NCI-H345 (cell line): ENCODE data around the gene UQCRH.
"Not testable (repeated sequence)": the region's sequence is repeated elsewhere in the genome, so short reads cannot be mapped to it uniquely, and the experiment has no call there.

Experiments
- DNase-seq: peaks from one replicate; lab custom pipeline; 2025; lab: John Stamatoyannopoulos, UW

Gene UQCRH

DNA sequence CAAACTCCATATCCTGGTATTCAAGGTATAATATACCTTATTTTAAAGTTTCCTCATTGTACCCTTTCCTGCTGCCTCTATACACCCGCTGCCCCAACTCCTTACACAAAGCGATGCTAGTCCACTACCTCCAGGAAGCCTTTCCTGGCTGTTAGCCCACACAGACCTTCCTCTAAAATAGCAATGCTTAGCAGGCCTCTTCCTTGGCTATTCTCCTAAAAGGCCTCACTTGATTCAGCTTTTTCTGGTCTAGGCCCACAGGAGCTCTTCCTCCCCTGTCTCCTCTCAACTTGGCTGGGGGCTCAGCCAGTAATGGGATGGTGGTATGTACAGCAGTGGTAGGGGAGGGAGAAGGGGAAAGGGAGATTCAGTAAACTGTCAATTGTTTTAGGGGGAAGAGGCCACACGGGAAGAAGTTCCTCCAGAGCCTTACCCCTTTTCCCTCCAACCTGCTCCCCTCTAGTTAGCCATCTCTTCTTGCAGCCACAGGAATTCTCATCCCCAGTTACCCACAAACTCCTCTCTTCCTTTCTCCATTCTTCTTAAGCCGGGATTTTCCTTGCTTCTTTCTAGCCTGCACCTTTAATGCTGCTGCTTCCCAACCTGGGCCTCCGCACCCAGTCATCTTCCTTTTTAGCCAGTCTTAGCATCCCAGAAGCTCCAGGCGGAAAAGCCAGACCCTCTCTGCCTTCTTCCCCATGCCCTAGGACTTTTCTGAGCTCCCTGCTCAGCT lies 2.7 kb upstream of the UQCRH start:
- DNase-seq: no peak

DNA sequence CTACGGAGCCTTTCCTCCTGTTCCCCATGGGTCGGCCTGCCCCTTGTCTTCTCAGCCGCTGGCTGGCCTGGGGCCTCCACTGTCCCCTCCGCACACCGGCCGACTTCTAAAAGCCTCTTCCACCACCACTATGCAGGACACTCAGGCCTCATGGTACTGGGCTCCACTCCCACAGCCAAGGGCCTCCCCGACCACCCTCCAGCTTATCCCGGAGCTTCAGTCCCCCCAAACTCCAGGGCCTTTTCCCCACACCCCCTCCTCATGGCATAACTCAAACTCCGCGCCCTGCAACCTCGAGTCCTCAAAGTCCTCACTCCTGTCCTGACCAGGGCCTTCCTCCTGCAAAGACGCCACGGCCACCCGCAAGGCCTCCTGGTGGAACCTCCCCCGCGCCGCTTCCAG lies 2.1 kb upstream of the UQCRH start:
- DNase-seq: no peak

DNA sequence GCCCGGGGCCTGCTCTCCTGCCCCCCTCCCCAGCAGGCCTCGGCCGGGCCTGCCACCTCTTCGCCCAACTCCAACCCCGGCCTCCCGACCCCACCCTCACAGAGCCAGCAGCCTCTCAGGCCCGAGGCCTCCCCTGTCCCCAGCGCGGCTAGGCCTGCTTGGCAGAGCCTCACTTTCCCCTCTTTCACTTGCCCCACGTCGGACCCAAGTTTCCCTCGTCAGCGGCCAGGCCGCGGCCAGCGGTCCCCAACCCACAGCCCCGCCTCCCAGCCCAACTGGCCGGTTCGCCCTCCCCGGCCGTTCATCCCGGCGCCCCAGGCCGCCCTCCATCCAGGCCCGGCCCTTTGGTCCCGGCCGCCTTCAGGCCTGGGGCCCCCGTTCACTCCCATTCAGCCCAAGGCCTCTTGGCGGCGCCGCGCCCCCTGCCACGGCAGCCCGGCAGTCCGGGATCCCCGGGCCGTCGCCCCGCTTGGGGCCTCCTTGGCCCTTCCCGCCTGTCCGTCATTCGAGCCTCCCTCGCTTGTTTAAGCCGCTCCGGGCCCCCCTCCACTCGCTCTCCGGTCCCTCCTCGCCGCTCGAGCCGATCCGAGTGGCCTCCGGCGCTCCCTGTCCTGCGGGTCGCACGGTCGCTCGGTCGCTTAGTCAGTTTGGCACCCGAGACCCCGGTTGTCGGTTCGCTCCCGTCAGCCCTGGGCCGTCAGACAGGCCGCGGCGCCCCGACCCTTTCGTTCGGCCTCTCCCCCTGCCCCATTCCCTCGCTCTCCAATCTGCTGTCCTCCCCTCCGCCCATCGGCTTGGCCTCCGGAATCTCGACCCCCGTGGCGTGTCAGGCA lies 1.5 kb upstream of the UQCRH start:
- DNase-seq: peak; percentile 39

DNA sequence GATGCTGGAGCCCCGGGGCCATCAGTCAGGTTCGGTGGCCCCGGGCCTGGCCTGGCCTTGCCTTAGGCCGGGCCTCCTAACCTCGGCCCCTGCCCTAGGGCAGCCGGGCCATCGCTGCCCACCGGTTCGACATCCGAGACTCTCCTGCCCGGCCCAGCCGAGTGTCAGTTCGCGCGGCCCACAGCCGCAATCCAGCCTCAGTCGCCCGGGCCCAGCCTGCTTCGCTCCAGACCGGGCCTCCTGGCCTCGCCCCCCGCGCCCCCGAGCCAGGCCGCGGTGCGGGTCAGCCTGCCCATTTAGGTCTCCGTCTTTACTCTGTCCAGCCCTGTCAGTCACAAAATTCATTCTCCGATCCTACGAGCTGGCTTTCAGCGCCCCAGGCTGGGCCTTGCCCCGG lies 859 bp upstream of the UQCRH start:
- DNase-seq: peak; percentile 28

DNA sequence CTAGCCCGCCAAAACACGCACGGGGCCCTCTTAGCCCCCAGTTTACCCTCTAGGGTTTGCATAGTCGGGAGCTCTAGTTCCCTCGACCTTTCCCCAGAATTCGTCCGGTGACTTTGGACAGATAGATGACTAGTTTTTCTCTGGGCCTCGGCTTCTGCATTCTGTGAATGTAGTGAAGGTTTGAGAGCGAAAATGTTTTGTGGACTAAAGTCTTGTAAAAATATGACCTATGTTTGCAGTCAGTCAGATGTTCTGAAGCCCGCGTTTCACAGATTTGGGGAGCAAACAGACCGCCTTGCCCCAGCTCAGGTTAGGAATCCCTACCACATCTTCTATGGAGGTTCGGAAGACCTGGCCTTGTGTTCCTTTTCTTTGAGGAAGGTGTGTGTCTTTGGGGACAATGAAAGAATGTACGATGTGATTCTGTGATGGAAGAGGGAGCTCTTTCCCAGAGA lies 401 bp downstream of the UQCRH start:
- no peak for DNase-seq

DNA sequence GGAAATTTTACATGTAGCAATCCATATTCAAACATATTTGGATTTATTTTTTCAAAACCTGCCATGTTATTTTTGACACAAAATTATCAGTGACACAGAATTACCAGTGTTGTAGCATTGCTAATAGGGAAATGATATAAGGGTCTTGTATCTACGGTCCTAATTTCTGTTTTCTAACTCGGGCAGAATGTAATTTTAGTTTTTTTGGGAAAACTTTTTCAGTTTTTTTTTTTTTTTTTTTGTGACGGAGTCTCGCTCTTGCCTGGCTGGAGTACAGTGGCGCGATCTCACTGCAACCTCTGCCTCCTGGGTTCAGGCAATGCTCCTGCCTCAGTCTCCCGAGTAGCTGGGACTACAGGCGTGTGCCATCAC lies 2.6 kb downstream of the UQCRH start:
- DNase-seq: no peak

DNA sequence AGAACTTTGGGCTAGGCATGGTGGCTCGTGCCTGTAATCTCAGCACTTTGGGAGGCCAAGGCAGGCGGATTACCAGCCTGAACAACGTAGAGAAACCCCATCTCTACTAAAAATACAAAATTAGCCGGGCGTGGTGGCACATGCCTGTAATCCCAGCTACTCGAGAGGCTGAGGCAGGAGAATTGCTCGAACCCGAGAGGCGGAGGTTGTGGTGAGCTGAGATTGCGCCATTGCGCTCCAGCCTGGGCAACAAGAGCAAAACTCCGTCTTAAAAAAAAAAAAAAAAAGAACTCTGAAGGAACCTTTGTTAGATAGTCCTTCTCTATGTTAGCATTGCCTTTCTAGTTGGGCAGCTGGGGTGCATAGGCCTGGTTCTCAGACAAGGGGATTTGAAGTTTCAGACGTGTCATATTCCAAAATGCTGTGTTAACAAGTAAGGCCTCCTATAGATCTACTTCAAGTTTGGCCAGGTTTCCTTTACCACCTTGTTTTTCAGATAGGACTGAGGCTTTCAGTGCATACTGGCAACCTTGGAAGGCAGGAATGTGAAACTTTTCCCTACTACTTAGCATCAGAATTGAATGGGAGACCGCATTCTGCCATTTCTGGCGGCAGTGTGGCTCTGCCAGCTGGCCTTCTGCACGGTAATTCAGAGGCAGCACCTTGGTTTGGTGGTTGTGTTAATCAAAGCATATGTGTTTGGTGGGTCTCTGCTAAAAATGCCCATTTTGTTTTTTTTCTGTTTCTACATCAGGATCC lies 6.1 kb downstream of the UQCRH start:
- DNase-seq: no peak

DNA sequence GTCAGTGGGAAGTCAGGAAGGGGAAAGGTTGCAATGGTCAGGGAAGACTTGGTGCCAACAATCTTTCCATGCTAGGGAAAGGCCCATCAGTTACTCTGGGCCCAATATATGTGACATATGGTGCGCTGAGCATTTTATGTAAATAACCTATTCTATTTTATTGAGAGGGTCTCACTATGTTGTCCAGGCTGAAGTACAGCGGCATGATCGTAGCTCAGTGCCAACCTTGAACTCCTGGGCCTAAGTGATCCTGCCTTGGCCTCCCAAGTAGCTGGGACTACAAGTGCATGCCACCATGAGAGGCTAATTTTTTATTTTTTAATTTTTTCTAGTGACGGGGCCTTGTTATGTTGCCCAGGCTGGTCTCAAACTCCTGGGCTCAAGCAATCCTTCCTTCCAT lies 6.8 kb downstream of the UQCRH start:
- no peak for DNase-seq

DNA sequence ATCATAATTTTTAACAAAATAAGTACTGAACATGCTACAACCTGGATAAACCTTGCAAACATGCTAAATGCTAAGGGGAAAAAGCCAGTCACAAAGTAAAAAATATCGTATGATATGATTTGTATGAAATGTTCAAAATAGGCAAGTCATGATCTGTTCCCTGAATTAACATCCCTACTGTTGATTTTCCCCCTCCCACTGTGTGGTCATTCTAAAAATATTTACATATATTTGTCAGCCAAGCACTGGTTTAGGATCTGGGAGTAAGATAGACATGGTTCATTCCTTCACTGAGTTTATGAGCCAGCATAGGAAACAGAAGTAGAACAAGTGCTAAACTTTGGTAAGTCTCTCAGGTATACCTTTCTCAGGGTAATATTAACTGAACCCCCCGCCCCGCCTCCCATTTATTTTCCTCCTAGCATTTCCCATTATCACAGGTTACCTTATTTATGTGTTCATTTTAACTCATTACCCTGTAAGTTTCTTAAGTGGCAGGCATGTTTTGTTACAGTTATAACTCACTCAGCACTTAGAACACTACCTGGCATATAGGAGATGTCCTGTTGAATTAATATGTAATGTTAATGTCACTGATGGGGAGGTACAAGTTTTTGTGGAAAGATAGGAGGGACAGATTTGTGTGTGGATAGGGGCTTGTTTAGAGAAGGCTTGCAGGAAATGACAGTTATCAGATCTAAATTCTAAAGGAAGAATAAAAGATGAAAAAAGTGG lies 12.3 kb downstream of the UQCRH start:
- no peak for DNase-seq

DNA sequence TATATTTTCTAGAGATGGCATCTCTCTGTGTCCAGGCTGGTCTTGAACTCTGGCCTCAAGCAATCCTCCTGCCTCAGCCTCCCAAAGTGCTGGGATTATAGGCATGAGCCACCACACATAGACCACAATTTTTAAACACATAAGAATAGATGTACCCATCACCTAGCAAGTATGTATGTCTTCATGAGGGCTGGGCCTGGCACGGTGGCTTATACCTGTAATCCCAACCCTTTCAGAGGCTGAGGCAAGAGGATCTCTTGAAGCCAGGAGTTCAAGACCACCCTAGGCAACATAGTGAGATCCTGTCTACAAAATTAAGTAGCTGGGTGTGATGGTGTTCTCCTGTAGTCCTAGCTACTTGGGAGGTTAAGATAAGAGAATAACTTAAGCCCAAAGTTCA lies 13.8 kb downstream of the UQCRH start:
- no peak for DNase-seq

DNA sequence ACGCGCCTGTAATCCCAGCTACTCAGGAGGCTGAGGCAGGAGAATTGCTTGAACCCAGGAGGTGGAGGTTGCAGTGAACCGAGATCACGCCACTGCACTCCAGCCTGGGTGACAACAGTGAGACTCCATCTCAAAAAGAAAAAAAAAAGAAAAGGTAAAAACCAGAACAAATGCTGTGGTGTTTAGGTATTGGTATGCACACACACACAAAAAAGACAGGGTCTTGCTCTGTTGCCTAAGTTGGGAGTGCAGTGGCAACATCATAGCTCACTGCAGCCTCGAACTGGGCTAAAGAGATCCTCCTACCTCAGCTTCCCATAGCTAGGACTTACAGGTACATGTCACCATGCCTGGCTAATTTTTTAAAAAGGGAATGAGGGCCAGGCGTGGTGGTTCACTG lies 15.8 kb downstream of the UQCRH start:
- DNase-seq: not testable (repeated sequence)

DNA sequence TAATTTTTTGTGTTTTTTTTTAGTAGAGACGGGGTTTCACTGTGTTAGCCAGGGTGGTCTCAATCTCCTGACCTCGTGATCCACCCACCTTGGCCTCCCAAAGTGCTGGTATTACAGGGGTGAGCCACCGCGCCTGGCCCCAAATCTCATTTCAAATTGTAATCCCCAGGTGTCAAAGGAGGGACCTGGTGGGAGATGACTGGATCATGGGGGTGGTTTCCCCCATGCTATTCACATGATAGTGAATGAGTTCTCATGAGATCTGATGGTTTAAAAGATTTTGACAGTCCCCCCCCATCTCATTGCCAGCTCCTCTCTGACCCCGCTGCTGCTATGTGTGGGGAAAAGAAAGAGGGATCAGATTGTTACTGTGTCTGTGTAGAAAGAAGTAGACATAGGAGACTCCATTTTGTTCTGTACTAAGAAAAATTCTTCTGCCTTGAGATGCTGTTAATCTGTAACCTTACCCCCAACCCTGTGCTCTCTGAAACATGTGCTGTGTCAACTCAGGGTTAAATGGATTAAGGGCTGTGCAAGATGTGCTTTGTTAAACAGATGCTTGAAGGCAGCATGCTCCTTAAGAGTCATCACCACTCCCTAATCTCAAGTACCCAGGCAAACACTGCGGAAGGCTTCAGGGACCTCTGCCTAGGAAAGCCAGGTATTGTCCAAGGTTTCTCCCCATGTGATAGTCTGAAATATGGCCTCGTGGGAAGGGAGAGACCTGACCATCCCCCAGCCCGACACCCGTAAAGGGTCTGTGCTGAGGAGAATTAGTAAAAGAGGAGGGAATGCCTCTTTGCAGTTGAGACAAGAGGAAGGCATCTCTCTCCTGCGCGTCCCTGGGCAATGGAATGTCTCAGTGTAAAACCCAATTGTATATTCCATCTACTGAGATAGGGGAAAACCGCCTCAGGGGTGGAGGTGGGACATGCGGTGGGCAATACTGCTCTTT lies 16.7 kb downstream of the UQCRH start:
- not testable (repeated sequence) for DNase-seq

DNA sequence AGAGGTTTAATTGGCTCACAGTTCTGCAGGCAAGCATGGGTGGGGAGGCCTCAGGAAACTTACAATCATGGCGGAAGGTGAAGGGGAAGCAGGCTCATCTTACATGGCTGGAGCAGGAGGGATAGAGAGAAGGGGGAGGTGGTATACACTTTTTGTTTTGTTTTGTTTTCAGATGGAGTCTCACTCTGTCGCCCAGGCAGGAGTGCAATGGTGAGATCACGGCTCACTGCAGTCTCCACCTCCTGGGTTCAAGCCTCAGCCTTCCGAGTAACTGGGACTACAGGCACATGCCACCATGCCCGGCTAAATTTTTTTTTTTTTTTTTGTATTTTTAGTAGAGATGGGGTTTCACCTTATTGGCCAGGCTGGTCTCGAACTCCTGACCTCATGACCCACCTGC lies 18.7 kb downstream of the UQCRH start:
- not testable (repeated sequence) for DNase-seq

DNA sequence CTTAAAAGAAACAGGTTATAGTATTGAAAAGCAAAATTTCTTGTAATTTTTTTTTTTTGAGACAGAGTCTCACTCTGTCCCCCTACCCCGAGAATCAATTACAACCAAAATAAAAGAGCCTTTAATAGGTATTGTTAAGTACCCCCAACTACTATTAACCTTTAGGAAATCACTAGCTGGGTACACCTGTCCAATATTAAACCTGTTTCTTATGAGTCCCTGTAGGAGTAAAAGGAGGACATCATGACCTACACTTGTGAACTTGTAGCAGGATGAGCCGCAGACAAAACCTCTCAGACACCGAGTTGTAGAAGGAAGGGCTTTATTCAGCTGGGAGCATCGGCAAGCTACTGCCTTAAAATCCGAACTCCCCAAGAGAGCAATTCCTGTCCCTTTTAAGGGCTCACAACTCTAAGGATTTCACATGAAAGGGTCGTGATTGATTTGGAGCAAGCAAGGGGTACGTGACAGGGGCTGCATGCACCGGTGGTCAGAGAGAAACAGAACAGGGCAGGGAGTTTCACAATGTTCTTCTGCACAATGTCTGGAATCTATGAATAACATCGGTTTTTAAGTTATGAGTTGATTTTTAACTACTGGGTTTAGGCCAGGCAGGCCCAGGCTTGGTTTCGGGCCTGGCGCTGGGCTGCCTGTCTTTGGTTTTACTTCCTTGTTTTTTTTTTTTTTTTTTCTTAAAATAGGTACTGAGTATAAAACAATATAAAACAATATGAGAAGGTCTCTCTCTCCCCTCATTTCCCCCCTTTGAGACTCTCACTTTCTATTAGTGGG lies 22.0 kb downstream of the UQCRH start:
- not testable (repeated sequence) for DNase-seq

DNA sequence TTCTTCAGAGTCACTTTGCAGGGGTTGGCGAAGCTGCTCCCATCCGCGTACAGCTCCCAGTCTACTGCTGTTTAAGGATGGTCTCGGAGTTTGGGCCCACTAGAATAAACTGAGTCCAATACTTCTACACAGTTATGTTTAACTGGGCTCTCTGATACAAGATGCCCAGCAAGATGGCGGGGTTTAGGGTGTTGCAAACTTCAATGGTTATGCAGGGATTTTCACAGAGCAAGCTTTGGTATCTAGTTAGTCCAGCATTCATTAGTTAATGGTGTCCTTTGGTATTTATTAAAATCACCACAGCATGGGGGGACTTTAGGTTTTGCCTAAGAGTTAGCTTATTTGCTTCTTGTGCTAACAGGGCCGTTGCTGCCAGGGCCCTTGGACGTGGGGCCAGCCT lies 24.7 kb downstream of the UQCRH start:
- DNase-seq: not testable (repeated sequence)

DNA sequence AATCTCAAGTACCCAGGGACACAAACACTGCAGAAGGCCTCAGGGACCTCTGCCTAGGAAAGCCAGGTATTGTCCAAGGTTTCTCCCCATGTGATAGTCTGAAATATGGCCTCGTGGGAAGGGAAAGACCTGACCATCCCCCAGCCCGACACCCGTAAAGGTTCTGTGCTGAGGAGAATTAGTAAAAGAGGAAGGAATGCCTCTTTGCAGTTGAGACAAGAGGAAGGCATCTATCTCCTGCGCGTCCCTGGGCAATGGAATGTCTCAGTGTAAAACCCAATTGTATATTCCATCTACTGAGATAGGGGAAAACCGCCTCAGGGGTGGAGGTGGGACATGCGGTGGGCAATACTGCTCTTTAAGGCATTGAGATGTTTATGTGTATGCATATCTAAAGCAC lies 26.3 kb downstream of the UQCRH start:
- not testable (repeated sequence) for DNase-seq

DNA sequence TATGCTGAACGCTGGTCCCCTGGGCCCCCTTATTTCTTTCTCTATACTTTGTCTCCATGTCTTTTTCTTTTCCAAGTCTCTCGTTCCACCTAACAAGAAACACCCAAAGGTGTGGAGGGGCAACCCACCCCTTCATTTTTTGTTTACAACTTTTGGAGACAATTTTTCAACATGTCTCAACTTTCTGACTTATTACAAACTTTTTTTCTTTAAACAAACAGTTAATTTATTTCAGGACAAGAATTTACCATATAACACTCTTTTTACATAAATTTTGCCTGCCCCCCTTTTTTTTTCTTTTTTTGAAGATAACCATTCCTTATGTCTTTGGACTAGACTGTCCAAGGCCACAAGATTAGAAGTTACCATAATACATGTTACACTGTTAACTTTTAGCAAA lies 26.9 kb downstream of the UQCRH start:
- DNase-seq: not testable (repeated sequence)

DNA sequence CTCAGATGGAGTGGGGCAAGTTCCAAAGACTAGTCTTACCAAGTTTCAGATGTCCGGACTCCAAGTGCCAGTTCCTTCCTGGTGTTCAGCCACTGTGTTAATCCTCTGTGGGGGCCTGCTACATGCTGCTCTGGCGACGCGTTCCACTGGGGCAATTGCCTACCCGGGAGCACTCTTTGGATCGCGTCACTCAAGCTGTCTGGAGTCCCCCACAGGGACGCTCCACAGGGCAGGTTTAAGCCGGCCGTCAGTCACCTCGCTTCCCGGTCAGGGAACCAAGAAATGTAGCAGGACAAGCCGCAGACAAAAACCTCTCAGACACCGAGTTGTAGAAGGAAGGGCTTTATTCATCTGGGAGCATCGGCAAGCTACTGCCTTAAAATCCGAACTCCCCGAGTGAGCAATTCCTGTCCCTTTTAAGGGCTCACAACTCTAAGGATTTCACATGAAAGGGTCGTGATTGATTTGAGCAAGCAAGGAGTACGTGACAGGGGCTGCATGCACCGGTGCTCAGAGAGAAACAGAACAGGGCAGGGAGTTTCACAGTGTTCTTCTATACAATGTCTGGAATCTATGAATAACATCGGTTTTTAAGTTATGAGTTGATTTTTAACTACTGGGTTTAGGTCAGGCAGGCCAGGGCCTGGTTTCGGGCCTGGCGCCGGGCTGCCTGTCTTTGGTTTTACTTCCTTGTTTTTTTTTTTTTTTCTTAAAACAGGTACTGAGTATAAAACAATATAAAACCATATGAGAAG lies 28.5 kb downstream of the UQCRH start:
- DNase-seq: not testable (repeated sequence)
